SK-N-MC (cell line): Measurements from ENCODE around the gene SPRR4.

ENCODE experiments used
- DNase-seq: peaks from one replicate; pipeline ENCODE4 v3.0.0-alpha.2; 2011; ENCODE audit warnings: low read depth, low spot score
- H3K27ac ChIP-seq: fragments of 200-600 bp; sonication (generic); 2 replicates; pipeline ENCODE4 v1.5.1; 2016; ENCODE audit warnings: mixed run types
- H3K36me3 ChIP-seq: fragments of 200-600 bp; sonication (generic); 2 replicates; pipeline ENCODE4 v1.6.1; 2017; ENCODE audit warnings: antibody characterized with exemption, low read length, mixed read lengths; ENCODE audit not compliant: insufficient read depth
- H3K4me3 ChIP-seq: fragments of 200-600 bp; sonication (generic); 2 replicates; pipeline ENCODE4 v1.5.1; 2016
- H3K9ac ChIP-seq: fragments of 200-600 bp; sonication (generic); 2 replicates; pipeline ENCODE4 v1.8.0; 2017; ENCODE audit warnings: mixed run types, mixed read lengths; ENCODE audit not compliant: insufficient read length
- H3K9me3 ChIP-seq: fragments of 200-600 bp; sonication (generic); 2 replicates; pipeline ENCODE4 v1.6.1; 2017; ENCODE audit warnings: low read depth, mild to moderate bottlenecking, antibody characterized with exemption, low read length, moderate library complexity, mixed read lengths
- EZH2 ChIP-seq: fragments of 200-600 bp; sonication (generic); IDR thresholded peaks from one replicate; pipeline ENCODE4 v1.6.1; 2017; ENCODE audit warnings: antibody characterized with exemption
- FOXP2 ChIP-seq: optimal IDR thresholded peaks from 2 replicates; pipeline ENCODE3; 2011; ENCODE audit warnings: mild to moderate bottlenecking, moderate library complexity; ENCODE audit not compliant: insufficient read depth; ENCODE audit errors: extremely low read length, control extremely low read depth
- POLR2AphosphoS5 ChIP-seq: IDR thresholded peaks from 2 replicates; pipeline ENCODE4 v1.6.1; 2012; ENCODE audit warnings: mild to moderate bottlenecking, low read depth, low read length, borderline replicate concordance

Gene SPRR4

GRCh38 chr1:152961226-152961891 is 9.1 kb upstream of the SPRR4 start:
- no peak overlapping the region for H3K27ac ChIP-seq
- H3K9me3 ChIP-seq = no peaks in the 10 kb centered on the region
- TF ChIP-seq FOXP2 = no peak
- no peak for TF ChIP-seq EZH2
- TF ChIP-seq POLR2AphosphoS5 = no peak
- no peaks in the 10 kb centered on the region for H3K36me3 ChIP-seq
- H3K4me3 ChIP-seq = no peak overlapping the region
- no peak for DNase-seq
- H3K9ac ChIP-seq = no peak overlapping the region

GRCh38 chr1:152962876-152963415 is 7.5 kb upstream of the SPRR4 start:
- no peak for TF ChIP-seq POLR2AphosphoS5
- no peak for TF ChIP-seq EZH2
- TF ChIP-seq FOXP2 = no peak
- H3K4me3 ChIP-seq = no peak overlapping the region
- no peaks in the 10 kb centered on the region for H3K36me3 ChIP-seq
- no peak overlapping the region for H3K27ac ChIP-seq
- no peaks in the 10 kb centered on the region for H3K9me3 ChIP-seq
- no peak for DNase-seq
- H3K9ac ChIP-seq = no peak overlapping the region

- Histone ChIP-seq H3K9me3 (no peaks in the 10 kb centered on the region), H3K36me3 (no peaks in the 10 kb centered on the region), H3K27ac (no peak overlapping the region), H3K4me3 (no peak overlapping the region), H3K9ac (no peak overlapping the region)
- DNase-seq = no peak
- TF ChIP-seq POLR2AphosphoS5 (no peak), EZH2 (no peak), FOXP2 (no peak)
Observed at GRCh38 chr1:152964536-152964935, 5.9 kb upstream of the SPRR4 start.

- no peaks in the 10 kb centered on the region for H3K9me3 ChIP-seq
- no peaks in the 10 kb centered on the region for H3K36me3 ChIP-seq
- no peak for DNase-seq
- no peak overlapping the region for H3K27ac ChIP-seq
- no peak for TF ChIP-seq EZH2
- TF ChIP-seq POLR2AphosphoS5 = no peak
- TF ChIP-seq FOXP2 = no peak
- H3K4me3 ChIP-seq = no peak overlapping the region
- H3K9ac ChIP-seq = no peak overlapping the region
Observed at GRCh38 chr1:152965853-152966252, 4.6 kb upstream of the SPRR4 start.

GRCh38 chr1:152967201-152967600 is 3.2 kb upstream of the SPRR4 start:
- H3K9me3 ChIP-seq = no peaks in the 10 kb centered on the region
- no peak overlapping the region for H3K4me3 ChIP-seq
- TF ChIP-seq FOXP2 (no peak), POLR2AphosphoS5 (no peak), EZH2 (no peak)
- no peak overlapping the region for H3K9ac ChIP-seq
- H3K36me3 ChIP-seq = no peaks in the 10 kb centered on the region
- no peak for DNase-seq
- no peak overlapping the region for H3K27ac ChIP-seq

GRCh38 chr1:152968248-152968647 is 2.2 kb upstream of the SPRR4 start:
- Histone ChIP-seq H3K36me3 (no peaks in the 10 kb centered on the region), H3K27ac (no peak overlapping the region), H3K9me3 (no peaks in the 10 kb centered on the region), H3K4me3 (no peak overlapping the region), H3K9ac (no peak overlapping the region)
- no peak for DNase-seq
- TF ChIP-seq FOXP2 (no peak), POLR2AphosphoS5 (no peak), EZH2 (no peak)

- Histone ChIP-seq H3K4me3 (no peak overlapping the region), H3K36me3 (no peaks in the 10 kb centered on the region), H3K27ac (no peak overlapping the region), H3K9ac (no peak overlapping the region), H3K9me3 (no peaks in the 10 kb centered on the region)
- TF ChIP-seq POLR2AphosphoS5 = no peak
- TF ChIP-seq FOXP2 = no peak
- TF ChIP-seq EZH2 = no peak
- DNase-seq = no peak
Observed at GRCh38 chr1:152969036-152969435, 1.4 kb upstream of the SPRR4 start.

- H3K4me3 ChIP-seq = no peak overlapping the region
- TF ChIP-seq FOXP2 (no peak), POLR2AphosphoS5 (no peak), EZH2 (no peak)
- no peaks in the 10 kb centered on the region for H3K9me3 ChIP-seq
- no peaks in the 10 kb centered on the region for H3K36me3 ChIP-seq
- H3K9ac ChIP-seq = no peak overlapping the region
- H3K27ac ChIP-seq = no peak overlapping the region
- DNase-seq = no peak
Observed at GRCh38 chr1:152972196-152972886, 1.9 kb downstream of the SPRR4 start.
